Measurements from ENCODE around the gene DHX38. TPM values are rescaled to one million over a fixed set of nuclear protein-coding genes. Genes with fewer than 3 reads are reported as not detected.

Gene DHX38
- total and polyA plus RNA-seq, 7 donors, result 16.2 to 55.4 (median 34.2) TPM

DNA sequence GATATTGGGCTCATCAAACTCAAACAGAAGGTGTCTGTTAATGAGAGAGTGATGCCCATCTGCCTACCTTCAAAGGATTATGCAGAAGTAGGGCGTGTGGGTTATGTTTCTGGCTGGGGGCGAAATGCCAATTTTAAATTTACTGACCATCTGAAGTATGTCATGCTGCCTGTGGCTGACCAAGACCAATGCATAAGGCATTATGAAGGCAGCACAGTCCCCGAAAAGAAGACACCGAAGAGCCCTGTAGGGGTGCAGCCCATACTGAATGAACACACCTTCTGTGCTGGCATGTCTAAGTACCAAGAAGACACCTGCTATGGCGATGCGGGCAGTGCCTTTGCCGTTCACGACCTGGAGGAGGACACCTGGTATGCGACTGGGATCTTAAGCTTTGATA is 33.2 kb upstream of the DHX38 start:
- no peaks in the 10 kb centered on the region for H3K4me1 ChIP-seq
- H3K9me3 ChIP-seq, result no peaks in the 10 kb centered on the region
- 95 to 96% methylated on average over 9 of the region's 9 CpGs for WGBS, 2 donors
- intact Hi-C loops (cut with DNase I), result no loop called here
- no peaks in the 10 kb centered on the region for H3K27me3 ChIP-seq
- no peak overlapping the region for H3K4me3 ChIP-seq
- DNase-seq, result no peak
- H3K27ac ChIP-seq, result no peak overlapping the region
- TF ChIP-seq POLR2AphosphoS5 (IDR thresholded peaks at IDR 0.05) (no peak), EP300 (IDR thresholded peaks at IDR 0.05) (no peak), POLR2A (IDR thresholded peaks at IDR 0.05) (no peak)
- TF ChIP-seq, protein P1, sequence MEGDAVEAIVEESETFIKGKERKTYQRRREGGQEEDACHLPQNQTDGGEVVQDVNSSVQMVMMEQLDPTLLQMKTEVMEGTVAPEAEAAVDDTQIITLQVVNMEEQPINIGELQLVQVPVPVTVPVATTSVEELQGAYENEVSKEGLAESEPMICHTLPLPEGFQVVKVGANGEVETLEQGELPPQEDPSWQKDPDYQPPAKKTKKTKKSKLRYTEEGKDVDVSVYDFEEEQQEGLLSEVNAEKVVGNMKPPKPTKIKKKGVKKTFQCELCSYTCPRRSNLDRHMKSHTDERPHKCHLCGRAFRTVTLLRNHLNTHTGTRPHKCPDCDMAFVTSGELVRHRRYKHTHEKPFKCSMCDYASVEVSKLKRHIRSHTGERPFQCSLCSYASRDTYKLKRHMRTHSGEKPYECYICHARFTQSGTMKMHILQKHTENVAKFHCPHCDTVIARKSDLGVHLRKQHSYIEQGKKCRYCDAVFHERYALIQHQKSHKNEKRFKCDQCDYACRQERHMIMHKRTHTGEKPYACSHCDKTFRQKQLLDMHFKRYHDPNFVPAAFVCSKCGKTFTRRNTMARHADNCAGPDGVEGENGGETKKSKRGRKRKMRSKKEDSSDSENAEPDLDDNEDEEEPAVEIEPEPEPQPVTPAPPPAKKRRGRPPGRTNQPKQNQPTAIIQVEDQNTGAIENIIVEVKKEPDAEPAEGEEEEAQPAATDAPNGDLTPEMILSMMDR (IDR thresholded peaks at IDR 0.05), result no peak
- peaks cover 0 to 2% (median 0%) of the 10 kb centered on the region in 4 donors for H3K36me3 ChIP-seq

- H3K4me3 ChIP-seq, result no peak overlapping the region
- TF ChIP-seq, protein P1 (IDR thresholded peaks at IDR 0.05), result no peak
- TF ChIP-seq POLR2AphosphoS5 (IDR thresholded peaks at IDR 0.05), result no peak
- no peak for TF ChIP-seq EP300 (IDR thresholded peaks at IDR 0.05)
- TF ChIP-seq POLR2A (IDR thresholded peaks at IDR 0.05), result no peak
- 95 to 98% methylated on average over 1 of the region's 1 CpG for WGBS, 2 donors
- no peaks in the 10 kb centered on the region for H3K4me1 ChIP-seq
- intact Hi-C loops (cut with DNase I), result no loop called here
- no peaks in the 10 kb centered on the region for H3K27me3 ChIP-seq
- H3K36me3 ChIP-seq, result peaks cover 0 to 2% (median 0%) of the 10 kb centered on the region in 4 donors
- no peaks in the 10 kb centered on the region for H3K9me3 ChIP-seq
- no peak for DNase-seq
- no peak overlapping the region for H3K27ac ChIP-seq
Observed at GRCh38 chr16:72061564-72061963, 32.1 kb upstream of the DHX38 start.

DNA sequence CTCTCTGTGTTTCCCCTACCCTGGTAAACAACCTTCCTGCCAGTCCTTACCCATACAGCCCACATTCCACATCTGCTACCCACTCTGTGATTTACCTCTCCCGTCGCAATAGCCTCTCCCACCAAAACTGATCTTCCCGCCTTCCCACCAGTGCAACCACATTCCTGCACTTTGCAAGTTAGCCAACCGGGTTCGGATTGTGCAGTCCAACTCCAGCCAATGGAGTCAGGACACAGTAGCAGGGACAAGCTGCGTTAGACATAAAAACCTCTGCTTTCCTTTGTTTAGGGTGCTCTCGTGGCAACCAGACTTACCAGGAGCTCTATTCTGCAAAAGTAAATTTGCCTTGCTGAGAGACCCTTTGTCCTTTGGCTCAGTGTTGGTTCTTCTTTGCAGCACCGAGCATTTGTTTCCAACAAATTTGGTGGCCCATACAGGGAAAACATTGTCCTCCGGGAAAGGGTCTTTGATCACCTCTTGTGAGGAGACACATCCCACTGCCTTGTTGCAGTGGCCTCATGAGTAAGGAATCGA is 29.2 kb upstream of the DHX38 start:
- no peaks in the 10 kb centered on the region for H3K4me1 ChIP-seq
- 93 to 94% methylated on average over 10 of the region's 10 CpGs for WGBS, 2 donors
- H3K27ac ChIP-seq, result no peak overlapping the region

GRCh38 chr16:72066747-72067146 is 26.9 kb upstream of the DHX38 start:
- Histone ChIP-seq H3K4me3 (no peak overlapping the region), H3K4me1 (no peaks in the 10 kb centered on the region), H3K27ac (no peak overlapping the region), H3K36me3 (no peaks in the 10 kb centered on the region), H3K9me3 (no peaks in the 10 kb centered on the region), H3K27me3 (no peaks in the 10 kb centered on the region)
- DNase-seq, result no peak
- TF ChIP-seq POLR2A (IDR thresholded peaks at IDR 0.05), result no peak
- TF ChIP-seq, protein P1 (IDR thresholded peaks at IDR 0.05), result peak in 2 of 4 experiments; percentile 23 to 24
- intact Hi-C loops (cut with DNase I), result no loop called here
- 3 to 6% methylated on average over 1 of the region's 1 CpG for WGBS, 2 donors

More for the DNA sequence above, 29.2 kb upstream of the DHX38 start:
- Histone ChIP-seq H3K27me3 (no peaks in the 10 kb centered on the region), H3K4me3 (no peak overlapping the region), H3K36me3 (peaks cover 0 to 2% (median 0%) of the 10 kb centered on the region in 4 donors), H3K9me3 (no peaks in the 10 kb centered on the region)
- no peak for DNase-seq
- intact Hi-C loops (cut with DNase I), result no loop called here
- TF ChIP-seq, protein P1 (IDR thresholded peaks at IDR 0.05), result no peak
- TF ChIP-seq EP300 (IDR thresholded peaks at IDR 0.05) (no peak), POLR2A (IDR thresholded peaks at IDR 0.05) (no peak)

- TF ChIP-seq, protein P1 (IDR thresholded peaks at IDR 0.05), result no peak
- TF ChIP-seq EP300 (IDR thresholded peaks at IDR 0.05) (no peak), POLR2AphosphoS5 (IDR thresholded peaks at IDR 0.05) (no peak), POLR2A (IDR thresholded peaks at IDR 0.05) (no peak)
- H3K4me3 ChIP-seq, result no peak overlapping the region
- intact Hi-C loops (cut with DNase I), result no loop called here
- DNase-seq, result no peak
- H3K36me3 ChIP-seq, result no peaks in the 10 kb centered on the region
- H3K27ac ChIP-seq, result no peak overlapping the region
- 83 to 89% methylated on average over 4 of the region's 4 CpGs for WGBS, 2 donors
- no peaks in the 10 kb centered on the region for H3K9me3 ChIP-seq
- no peaks in the 10 kb centered on the region for H3K4me1 ChIP-seq
- H3K27me3 ChIP-seq, result no peaks in the 10 kb centered on the region
Observed at GRCh38 chr16:72068930-72069329, 24.7 kb upstream of the DHX38 start.

Measured in sigmoid colon (tissue), 7 donors.